Subcutaneous adipose tissue (tissue), 4 donors: Measurements from ENCODE around the gene DLX2. TPM values are rescaled to one million over a fixed set of nuclear protein-coding genes. Genes with fewer than 3 reads are reported as not detected.

ENCODE experiments used
- CTCF ChIP-seq: fragments of 450-650 bp; IDR thresholded peaks from one replicate; pipeline ENCODE4 v1.5.1; 2016; ENCODE audit warnings: low read depth, mild to moderate bottlenecking, control low read depth, antibody characterized with exemption, moderate library complexity
- total RNA-seq, 4 donors: library from RNA; depleted of rRNA; stranded (reverse); fragments of >200 nt; gene quantifications; one replicate each; pipeline ENCODE4 v1.1.0, GENCODE V29; 2016

DLX2 gene
- total RNA-seq, 4 donors from 2014 or later = not detected

GRCh38 chr2:172062402-172063004 is 40.2 kb downstream of the DLX2 start:
- no peak for TF ChIP-seq CTCF

- no peak for TF ChIP-seq CTCF
These were observed 44.0 kb downstream of the DLX2 start for GRCh38 chr2:172058660-172059059.

- TF ChIP-seq CTCF = no peak
These were observed 46.4 kb downstream of the DLX2 start for GRCh38 chr2:172056293-172056692.

- TF ChIP-seq CTCF = no peak
These were observed 49.2 kb downstream of the DLX2 start for GRCh38 chr2:172053486-172053885.

GRCh38 chr2:172052000-172052983 is 50.4 kb downstream of the DLX2 start:
- no peak for TF ChIP-seq CTCF

GRCh38 chr2:172050479-172051125 is 52.1 kb downstream of the DLX2 start:
- no peak for TF ChIP-seq CTCF

- no peak for TF ChIP-seq CTCF
These were observed 53.1 kb downstream of the DLX2 start for GRCh38 chr2:172049567-172050120.
